ENCODE results near the gene MCHR1.

The MCHR1 gene, protein sequence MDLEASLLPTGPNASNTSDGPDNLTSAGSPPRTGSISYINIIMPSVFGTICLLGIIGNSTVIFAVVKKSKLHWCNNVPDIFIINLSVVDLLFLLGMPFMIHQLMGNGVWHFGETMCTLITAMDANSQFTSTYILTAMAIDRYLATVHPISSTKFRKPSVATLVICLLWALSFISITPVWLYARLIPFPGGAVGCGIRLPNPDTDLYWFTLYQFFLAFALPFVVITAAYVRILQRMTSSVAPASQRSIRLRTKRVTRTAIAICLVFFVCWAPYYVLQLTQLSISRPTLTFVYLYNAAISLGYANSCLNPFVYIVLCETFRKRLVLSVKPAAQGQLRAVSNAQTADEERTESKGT

DNA sequence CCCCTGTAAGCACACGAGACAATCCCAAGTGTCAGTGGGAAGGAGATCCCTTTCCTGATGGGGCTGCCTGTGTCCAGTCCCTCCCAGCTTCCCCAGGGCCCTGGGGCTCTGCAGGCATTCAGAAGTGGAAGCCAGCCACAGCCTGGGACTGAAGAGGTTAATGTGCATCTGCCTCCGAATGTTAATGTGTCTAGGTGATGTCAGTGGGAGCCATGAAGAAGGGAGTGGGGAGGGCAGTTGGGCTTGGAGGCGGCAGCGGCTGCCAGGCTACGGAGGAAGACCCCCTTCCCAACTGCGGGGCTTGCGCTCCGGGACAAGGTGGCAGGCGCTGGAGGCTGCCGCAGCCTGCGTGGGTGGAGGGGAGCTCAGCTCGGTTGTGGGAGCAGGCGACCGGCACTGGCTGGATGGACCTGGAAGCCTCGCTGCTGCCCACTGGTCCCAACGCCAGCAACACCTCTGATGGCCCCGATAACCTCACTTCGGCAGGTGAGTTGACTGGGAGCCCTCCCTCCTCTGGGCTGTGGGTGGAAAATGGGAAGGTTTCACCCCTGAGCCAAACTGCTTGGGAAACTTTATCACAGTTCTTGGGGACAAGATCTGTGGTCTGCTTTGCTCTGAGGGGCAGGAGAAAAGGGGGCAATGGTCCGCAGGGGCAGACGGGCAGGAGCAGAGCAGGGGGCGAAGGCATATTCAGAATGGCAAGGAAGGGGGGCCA lies at the start of gene MCHR1:
MCHR1 (plus strand) TSS at position 236 of the 715 bp plus-strand sequence; CDS start at position 405, 169 bp downstream.
- no peak for DNase-seq (ENCODE audit: low read depth in 2 of 2)

DNA sequence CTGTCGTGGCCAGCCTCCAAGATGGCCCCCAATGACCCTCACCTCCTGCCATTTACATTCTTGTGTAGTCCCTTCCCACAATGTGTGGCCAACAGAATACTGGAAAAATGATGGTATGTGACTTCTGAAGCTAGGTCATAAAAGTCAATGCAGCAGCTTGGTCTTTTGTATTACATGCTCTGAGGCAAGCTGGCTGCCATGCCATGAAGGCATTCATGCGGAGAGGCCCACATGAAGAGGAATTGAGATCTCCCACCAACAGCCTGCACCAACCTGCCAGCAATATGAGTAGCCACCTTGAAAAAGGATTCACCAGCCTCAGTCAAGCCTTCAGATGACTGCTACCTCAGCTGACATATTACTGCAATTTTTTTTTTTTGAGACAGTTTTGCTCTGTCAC lies 47.4 kb upstream of the MCHR1 start:
- no peak for DNase-seq (ENCODE audit: low read depth in 2 of 2)

DNA sequence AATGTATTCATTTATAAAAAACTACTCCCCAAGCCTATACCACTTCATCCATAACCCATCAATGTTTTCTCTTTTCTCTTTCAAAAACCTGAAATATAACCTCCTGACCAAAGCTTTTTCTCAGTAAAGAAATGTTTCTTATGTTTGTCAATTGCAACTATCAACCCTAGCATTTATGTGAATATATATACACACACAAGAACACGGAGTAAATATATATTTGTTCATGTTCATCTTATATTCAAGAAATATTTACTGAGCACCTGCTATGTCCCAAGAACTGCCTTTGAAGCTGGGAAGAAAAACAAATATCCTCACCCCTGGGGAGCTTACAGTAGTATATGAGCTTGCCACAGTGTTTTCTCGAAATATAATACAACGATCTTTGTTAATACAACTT lies 46.2 kb upstream of the MCHR1 start:
- no peak for DNase-seq (ENCODE audit: low read depth in 2 of 2)

DNA sequence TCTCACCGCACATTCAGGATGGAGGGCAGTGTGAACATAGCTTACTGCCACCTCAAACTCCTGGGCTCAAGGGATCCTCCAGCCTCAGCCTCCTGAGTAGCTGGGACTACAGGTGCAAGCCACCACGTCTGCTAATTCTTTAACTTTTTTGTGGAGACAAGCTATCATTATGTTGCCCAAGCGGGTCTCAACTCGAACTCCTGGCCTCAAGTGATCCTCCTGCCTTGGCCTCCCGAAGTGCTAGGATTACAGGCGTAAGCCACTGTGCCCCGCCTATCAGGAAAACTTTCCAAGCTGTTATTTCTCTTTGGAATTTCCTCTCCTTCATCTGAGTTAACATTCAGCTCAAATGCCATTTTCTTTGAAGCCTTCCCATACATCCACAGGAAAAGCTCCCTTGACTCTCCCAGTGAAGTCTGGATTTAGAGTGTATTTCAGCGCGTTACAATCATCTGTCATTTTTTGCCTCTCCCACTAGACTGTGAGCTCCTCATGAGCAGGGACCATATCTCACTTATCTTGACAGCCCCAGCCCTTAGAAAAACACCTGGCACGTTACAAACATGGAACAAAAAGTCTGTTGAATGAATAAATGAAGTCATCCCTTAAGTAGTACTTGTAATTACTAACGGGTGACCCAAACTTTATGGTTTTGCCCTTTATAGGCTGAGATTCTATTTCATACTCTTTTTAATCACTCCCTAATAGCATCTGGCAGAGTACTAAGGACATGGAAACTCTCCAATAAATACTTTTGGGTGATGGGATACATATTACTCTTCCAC lies 45.0 kb upstream of the MCHR1 start:
- DNase-seq (ENCODE audit: low read depth in 2 of 2) = no peak

DNA sequence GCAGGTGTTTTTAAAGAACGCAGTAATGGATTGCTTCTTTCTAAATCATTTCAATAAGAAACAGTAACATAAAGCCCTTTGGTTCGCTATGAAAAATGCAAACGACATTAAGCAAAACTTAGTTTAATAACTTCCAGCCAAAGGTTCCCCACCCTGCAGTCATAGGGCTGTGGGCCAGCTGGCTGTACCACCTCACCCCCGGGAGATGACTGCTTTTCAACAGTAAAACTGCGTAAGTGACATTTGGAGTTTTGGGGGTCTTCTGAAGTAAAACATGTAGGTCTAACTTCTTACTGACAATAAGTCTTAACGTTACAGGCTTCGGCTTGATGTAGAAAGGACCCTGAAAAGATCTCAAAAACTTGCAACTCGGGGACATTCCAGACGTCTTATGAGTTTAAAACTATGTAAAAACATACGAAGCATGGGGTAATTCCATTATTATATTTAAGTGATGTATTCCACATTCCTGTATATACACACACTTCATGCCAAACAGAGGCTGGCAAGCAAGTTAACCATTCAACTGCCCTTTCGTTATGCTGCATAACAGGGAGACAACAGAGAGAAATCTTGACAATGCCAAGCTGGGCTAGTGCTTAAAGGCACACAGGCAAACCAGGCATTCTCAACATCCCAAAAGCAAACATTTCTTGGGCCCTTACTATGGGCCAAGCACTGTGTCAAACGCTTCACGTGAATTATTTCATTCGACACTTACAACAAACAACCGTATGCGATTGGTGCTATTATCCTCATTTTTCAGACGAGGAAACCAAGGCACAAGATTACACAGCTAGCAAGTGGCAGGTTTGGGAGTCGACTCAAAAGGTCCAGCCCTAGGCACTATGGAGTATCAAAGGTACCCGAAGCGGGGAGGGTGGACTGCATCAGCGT lies 44.0 kb upstream of the MCHR1 start:
- no peak for DNase-seq (ENCODE audit: low read depth in 2 of 2)

DNA sequence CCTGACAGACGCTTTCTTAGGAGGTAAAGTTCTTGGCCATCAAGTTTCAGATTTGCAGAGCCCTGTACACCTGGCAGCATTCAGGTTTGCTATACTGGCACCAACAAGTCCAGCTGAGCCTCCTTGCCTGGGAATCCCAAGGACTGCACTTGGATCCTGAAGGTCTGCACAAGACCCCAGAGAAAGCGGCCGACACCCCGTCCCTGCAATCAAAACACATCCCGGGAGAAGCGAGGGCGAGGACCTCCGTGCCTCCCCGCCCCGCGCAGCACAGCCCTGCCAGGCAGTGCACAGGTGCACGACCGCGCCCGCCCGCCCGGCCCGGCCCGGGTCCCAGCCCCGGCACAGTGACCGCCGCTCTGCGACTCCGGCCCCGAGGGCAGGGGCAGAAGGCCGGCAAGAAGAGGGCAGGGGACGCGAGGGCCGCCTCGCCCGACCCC lies 43.3 kb upstream of the MCHR1 start:
- DNase-seq (ENCODE audit: low read depth in 2 of 2) = no peak

DNA sequence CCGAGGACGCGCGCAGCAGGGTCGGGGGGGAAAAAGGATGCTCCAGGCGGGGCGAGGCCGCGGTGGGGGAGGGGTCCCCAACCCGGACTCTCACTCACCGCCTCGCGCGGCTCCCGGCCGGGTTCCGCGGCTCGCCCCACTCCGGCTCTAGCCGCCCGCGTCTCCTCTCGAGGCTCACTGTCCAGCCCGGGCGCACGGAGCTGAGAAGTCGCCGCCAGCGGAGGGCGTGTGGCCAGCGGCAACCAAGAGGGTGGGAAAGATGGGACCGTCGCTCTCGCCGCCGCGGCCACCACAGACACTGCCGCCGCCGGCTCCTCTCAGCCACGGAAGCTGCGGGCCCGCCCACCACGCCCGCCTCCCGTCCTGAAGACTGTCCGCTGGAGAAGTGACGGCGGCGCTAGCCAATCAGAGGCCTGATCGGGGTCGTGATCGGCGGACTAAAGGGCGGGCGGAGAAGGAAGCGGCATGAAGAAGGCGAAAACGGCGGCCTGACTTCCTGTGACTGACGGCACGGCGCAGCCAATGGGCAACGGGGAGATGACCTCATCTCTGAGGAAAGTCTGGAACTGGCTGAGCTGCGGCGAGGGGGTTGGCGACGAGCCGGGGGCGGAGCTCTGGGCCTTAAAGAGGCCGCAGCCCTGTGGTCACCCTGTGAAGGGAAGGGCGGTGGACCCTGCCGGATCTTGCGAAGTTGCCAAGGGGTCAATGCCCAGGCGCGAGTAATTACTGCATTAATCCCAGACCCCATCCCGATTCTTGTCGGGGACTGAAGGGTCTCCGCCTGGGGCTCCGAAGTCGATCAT lies 42.7 kb upstream of the MCHR1 start, which contains the start of gene MRTFA:
MRTFA (minus strand) TSS at position 340 of the 803 bp plus-strand sequence.
- peak; percentile 99 to 100 for DNase-seq (ENCODE audit: low read depth in 2 of 2)

DNA sequence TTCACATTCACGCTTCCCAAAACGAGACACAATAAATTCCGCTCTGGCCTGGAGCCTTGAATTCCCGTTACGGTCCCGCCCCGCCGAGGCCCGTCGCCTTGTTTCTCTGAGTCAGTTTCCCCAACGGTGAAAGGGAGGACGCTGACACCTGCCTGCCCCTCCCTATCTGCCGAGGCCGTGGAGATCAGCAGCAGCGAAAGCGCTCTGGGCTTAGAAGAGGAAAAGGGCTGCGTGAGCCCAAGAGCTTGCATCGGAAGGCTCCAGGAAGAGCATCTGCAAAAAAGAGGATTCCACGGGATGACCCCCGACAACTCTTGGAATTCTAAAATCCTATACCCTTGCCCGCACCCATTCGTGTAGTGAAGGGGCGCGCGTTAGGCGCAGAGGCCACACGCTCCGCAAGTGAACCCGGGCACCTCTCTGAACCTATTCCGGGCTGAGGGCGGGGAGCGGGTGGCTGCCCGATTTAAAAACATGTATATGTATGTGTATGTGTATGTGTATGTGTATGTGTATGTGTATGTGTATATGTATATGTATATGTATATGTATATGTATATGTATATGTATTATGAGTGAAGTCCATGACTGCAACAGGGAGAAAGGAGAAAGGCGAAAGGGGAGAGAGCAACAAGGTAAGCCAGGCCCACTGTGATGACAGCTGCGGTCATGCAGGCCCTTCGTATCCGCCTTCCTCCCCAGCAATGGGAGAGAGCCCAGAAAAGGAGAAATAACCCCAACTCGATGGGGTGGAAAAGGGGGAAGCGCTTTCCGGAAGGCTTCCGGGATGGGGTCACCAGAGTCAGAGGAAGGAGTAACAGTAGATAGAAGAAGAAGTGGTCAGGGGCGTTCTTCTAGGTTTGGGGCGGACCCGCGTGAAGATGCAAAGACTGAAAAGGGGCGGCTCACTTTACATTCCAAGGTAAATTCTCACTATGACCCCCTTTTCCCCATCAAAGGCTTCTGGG lies 41.8 kb upstream of the MCHR1 start:
- DNase-seq (ENCODE audit: low read depth in 2 of 2) = peak; percentile 53 to 59

DNA sequence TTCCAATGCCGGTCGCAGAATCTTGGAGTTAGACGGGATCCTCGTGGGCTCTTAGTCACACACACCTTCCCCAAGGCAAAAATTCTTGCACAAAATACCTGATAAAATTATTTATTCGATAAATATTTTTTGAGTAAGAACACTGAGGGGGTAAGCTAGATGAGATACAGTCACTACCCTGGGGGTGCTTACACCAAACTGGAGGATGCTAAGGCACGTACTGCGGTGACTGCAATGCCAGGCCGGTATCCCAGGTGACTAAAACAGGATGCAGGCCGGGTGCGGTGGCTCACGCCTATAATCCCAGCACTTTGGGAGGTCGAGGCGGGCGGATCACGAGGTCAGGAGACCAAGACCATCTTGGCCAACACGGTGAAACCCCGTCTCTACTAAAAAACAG lies 41.0 kb upstream of the MCHR1 start:
- no peak for DNase-seq (ENCODE audit: low read depth in 2 of 2)

DNA sequence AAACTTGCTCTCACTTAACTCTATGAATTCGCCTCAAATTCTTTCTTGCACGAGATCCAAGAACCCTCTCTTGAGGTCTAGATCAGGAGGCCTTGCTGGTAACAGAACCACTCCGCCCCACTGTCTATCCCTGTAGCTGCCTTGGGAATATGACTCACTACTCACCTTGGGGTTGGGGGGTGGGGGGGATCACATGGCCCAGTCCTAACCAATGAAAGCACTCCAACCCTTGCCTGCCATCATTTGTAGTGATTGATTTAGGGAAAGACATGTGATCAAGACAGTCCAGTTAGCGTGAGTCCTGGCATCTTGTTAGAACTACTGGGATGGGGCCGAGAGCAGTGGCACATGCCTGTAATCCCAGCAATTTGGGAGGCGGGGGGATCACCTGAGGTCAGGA lies 38.0 kb upstream of the MCHR1 start:
- no peak for DNase-seq (ENCODE audit: low read depth in 2 of 2)

DNA sequence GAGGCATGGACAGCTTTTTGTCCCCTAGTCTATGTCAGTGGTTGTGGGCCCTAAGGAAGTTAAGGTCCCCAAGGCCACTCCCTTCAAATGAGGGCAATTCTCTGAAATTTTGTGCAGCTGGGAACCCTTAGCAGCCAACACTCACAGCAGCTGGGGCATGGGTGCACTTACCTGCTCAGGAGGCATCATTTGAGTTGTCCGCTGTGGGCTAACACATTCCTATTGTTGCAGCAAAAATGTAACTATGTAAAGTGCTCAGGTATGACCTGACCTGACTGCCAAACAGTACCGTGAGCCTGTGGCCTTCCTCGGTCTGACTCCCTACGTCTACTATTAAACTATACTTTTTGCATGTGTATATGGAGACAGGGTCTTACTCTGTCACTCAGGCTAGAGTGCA lies 37.0 kb upstream of the MCHR1 start:
- DNase-seq (ENCODE audit: low read depth in 2 of 2) = no peak

DNA sequence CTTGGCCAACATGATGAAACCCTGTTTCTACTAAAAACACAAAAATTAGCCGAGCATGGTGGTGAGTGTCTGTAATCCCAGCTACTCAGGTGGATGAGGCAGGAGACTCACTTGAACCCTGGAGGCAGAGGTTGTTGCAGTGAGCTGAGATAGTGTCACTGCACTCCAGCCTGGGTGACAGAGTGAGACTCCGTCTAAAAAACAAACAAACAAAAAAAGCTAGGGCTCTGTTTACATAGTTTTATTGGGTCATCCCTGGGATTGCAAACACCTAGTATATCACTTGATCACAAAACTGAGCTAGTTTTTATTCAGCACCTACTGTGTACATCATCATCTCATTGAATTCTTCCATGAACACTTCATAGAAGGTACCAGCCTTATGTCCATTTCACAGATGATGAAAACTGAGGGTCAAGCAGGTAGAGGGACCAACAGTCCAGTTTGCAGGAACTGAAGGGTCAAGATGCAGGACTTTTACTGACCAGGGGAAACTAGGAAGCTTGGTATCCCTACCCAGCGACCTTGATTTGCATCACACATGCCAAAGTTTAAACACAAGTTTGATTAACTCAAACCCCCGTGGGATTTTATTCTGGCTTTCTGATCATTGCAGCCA lies 33.6 kb upstream of the MCHR1 start:
- DNase-seq (ENCODE audit: low read depth in 2 of 2) = no peak

DNA sequence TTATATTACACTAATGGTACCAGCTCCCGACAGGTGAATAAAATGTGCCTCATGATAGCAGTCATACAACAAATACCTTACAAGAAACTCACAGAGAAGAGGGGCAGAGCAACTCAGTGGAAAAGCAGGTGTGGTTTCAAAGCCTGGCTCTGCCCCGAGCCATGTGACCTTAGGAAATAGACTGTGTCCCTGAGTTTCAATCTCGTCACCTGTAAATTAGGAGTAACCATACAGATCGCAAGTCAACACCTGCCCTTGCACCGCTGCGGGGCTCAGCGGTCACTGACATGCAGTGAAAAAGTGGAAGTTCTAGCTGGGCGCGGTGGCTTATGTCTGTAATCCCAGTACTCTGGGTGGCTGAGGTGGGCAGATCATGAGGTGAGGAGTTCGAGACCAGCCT lies 30.9 kb upstream of the MCHR1 start:
- DNase-seq (ENCODE audit: low read depth in 2 of 2) = no peak

DNA sequence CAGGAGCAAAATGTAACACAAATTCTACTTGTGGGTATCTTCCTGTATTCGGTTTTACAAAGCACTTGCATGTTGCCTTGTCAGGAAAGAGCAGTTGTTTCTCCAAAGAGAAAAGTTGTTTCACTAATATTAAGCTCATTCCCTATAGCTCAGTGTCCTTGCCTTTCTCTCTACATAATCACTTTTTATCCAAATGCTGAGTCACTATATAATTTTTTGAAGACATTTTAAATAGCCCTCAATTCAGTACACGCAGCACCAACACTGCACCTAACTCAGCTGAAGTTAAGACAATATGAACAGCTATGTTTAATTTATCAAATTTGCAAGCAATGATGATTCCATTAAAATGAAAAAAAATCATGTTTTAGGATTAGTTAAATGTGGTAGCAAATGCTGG lies 28.2 kb upstream of the MCHR1 start:
- DNase-seq (ENCODE audit: low read depth in 2 of 2) = no peak

DNA sequence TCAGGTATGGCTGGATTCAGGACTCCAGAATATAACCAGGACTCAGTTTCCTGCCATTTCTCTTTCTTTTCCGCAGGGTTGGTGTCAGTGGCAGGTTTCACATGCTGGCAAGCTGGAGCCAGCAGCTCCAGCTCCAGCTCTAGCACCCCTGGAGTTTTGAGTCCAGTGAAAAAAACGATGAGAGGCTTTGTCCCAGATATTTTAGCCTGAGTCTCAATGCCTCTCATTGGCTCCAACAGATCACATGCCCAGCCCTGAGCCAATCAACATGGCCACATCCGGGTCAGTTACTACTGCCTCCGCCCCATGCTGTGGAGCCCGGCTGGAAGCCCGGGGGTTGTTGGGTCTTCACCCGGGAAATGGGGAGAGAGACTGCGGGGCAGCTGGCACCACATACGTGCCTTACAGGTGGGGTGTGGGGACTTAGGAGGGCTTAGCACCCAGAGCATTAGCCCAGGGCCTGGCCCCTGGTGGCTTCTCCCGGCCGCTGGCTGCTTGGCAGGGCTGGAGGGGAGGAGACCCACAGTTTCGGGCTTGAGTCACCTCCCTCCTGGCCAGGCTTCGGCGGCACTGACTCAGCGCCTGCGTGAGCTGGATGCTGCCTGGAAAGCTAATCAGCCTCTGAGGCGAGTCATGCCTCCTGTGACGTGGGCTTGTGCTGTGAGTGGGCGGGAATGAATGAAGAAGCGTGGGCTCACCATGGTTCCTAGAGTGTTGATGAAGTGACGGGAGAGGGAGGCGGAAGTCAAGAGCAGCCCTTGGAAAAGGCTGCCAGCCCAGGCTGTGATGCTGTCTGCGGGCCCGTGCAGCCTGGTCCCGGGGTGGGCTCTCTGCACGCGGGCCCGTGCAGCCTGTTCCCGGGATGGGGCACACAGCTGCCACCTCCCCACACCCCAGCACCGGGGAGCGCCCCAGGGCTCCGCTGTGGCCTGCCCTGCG lies 27.5 kb upstream of the MCHR1 start:
- peak; percentile 91 to 93 for DNase-seq (ENCODE audit: low read depth in 2 of 2)

DNA sequence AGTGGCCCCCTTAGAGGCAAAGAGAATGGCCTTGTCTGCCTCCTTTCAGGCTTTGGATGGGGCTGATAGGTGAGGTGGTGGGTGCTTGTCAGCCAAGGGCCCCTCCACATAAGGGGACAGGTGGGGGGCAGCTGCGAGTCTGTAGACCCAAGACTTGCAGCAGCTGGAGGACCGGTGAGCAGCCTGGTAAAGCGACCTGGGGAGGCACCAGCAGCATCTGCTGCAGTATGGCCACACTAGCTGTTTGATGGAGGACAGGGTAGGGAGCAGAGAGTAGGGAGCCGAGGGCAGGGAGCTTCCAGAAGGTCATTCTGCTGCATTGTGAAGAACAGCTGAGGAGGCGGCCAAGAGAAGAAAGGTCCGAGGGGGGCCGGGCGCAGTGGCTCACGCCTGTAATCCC lies 25.9 kb upstream of the MCHR1 start:
- no peak for DNase-seq (ENCODE audit: low read depth in 2 of 2)

DNA sequence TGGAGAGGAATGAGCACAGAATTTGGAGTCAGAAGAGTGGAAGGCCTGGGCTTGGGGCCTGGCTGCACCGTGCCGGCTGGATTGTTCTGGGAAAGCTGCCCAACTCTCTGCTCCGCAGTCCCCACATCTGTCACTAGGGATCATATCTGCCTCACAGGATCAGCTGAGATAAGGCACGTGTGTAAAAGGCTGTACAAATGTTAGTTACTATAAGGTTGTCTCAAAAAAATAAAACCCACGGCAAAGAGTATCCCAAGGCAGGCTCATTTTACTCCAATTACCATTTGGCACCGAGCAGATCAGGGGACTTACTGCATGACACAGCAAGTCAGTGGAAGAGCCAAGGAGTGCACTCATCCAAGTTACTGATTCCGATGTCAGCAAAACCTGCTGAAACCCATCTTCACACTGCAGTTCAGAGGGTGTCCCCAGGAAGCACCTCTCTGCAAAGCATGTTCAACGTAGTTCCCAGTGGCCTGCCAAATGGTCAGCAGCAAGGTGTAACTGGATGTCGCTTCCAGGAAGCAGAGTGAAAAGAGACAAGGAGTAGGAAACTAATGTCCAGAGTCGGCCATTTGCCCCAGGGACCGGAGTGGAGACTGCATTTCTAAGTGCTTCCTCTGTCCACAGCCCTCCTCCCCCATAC lies 24.6 kb upstream of the MCHR1 start:
- DNase-seq (ENCODE audit: low read depth in 2 of 2) = no peak
